ENCODE data around the gene CBFB. TPM values are rescaled to one million over a fixed set of nuclear protein-coding genes. Genes with fewer than 3 reads are reported as not detected.

CBFB gene
- total RNA-seq, 1 experiment from 2014 or later: 76.3 TPM

- no peak overlapping the region for H2BK5ac ChIP-seq (ENCODE audit: insufficient read length, low read length)
- H3K9me3 ChIP-seq (ENCODE audit: control insufficient read depth, low read depth, low read length): no peaks in the 10 kb centered on the region
- H3K36me3 Mint-ChIP-seq (ENCODE audit: insufficient read depth in 1 of 3, low read depth in 3 of 3): peaks cover 7 to 44% (median 29%) of the 10 kb centered on the region in 3 experiments; a peak in 6 of 7 replicates
- H3K14ac ChIP-seq (ENCODE audit: insufficient read depth, low read length): no peak overlapping the region
- H3K9ac ChIP-seq (ENCODE audit: extremely low read depth, insufficient read length, low read length): no peak overlapping the region
- no peaks in the 10 kb centered on the region for H4K20me1 ChIP-seq (ENCODE audit: control insufficient read depth, insufficient read depth, insufficient read length)
- H3K4me2 ChIP-seq (ENCODE audit: insufficient read depth, insufficient read length, low read length): no peak overlapping the region
- no peak overlapping the region for H2BK120ac ChIP-seq (ENCODE audit: low read depth, low read length, poor library complexity, severe bottlenecking)
- H3K27me3 ChIP-seq (ENCODE audit: insufficient read depth, low read length): no peaks in the 10 kb centered on the region
- H2AFZ ChIP-seq (ENCODE audit: low read length): no peak overlapping the region
- TF ChIP-seq CTCF (conservative IDR thresholded peaks at IDR 0.05): no peak
- H3K9me3 Mint-ChIP-seq: no peaks in the 10 kb centered on the region
- H3K18ac ChIP-seq (ENCODE audit: insufficient read length, low read depth, low read length): no peak overlapping the region
- H3K4me3 Mint-ChIP-seq: no peak overlapping the region
- H3K4me1 Mint-ChIP-seq: no peaks in the 10 kb centered on the region
- no peak overlapping the region for H3K27ac ChIP-seq (ENCODE audit: insufficient read length, low read depth, low read length)
- no peak overlapping the region for H2BK15ac ChIP-seq (ENCODE audit: low read depth, low read length)
- H2BK12ac ChIP-seq (ENCODE audit: insufficient read length, low read depth, low read length): no peak overlapping the region
- no peaks in the 10 kb centered on the region for H3K23me2 ChIP-seq (ENCODE audit: insufficient read length, low read depth, low read length, poor library complexity, severe bottlenecking)
- no peak overlapping the region for H4K91ac ChIP-seq (ENCODE audit: insufficient read length, low read depth, low read length)
- no peak overlapping the region for H2BK20ac ChIP-seq (ENCODE audit: low read depth, low read length, poor library complexity, severe bottlenecking)
- H2AK5ac ChIP-seq (ENCODE audit: insufficient read length, low read length): no peak overlapping the region
- H3K4me1 ChIP-seq (ENCODE audit: insufficient read depth, low read length): no peaks in the 10 kb centered on the region
- no peaks in the 10 kb centered on the region for H3K79me2 ChIP-seq (ENCODE audit: insufficient read depth, low read length)
- no CpG with 5 or more reads among the region's 3 CpGs for WGBS (ENCODE audit: extremely low coverage, insufficient read length, low lambda C conversion rate)
- no peak overlapping the region for H3K23ac ChIP-seq (ENCODE audit: insufficient read length, low read depth, low read length)
- no peak overlapping the region for H3K56ac ChIP-seq (ENCODE audit: insufficient read length, low read depth, low read length)
- H3T11ph ChIP-seq (ENCODE audit: low read length): no peak overlapping the region
- no peak for DNase-seq
- H3K27ac Mint-ChIP-seq: no peak overlapping the region; a peak in 1 of 7 replicates
- H3K27me3 Mint-ChIP-seq (ENCODE audit: low read depth): no peaks in the 10 kb centered on the region
- no peaks in the 10 kb centered on the region for H3K79me1 ChIP-seq (ENCODE audit: insufficient read depth, low read depth, low read length, poor library complexity, severe bottlenecking)
- no peak overlapping the region for H4K8ac ChIP-seq (replicated peaks; ENCODE audit: insufficient read length, low read depth, low read length)
- no peak overlapping the region for H4K5ac ChIP-seq (ENCODE audit: insufficient read length, low read depth, low read length)
- H3K4ac ChIP-seq (ENCODE audit: low read depth, low read length): no peak overlapping the region
These were observed 99.9 kb downstream of the CBFB start for GRCh38 chr16:67128887-67129286.
